H1 (cell line): Measurements from ENCODE around the gene GNG11. TPM values are rescaled to one million over a fixed set of nuclear protein-coding genes. Genes with fewer than 3 reads are reported as not detected.

Experiments used
- CTCF ChIA-PET: fragments of 300-600 bp; sonication (Branson Sonifier 250); formaldehyde crosslinking; loops from one replicate; lab custom pipeline; 2021; ENCODE audit not compliant: partially characterized antibody; lab: Charles Lee
- POLR2A ChIA-PET: fragments of 300-600 bp; sonication (Branson Sonifier 250); formaldehyde crosslinking; loops from one replicate; lab custom pipeline; 2021; ENCODE audit warnings: inconsistent platforms; ENCODE audit not compliant: partially characterized antibody; lab: Charles Lee
- DNase-seq, 2 experiments: peaks; one replicate each; pipeline versions ENCODE4 v3.0.0 to v3.0.0-alpha.2; 2010 to 2022; ENCODE audit warnings: low spot score in 2 of 2, low read depth in 1 of 2, mixed read lengths in 1 of 2
- FAIRE-seq: peaks from 2 replicates; lab custom pipeline; 2011; peaks lifted over from hg19 to GRCh38; lab: Jason Lieb, UNC
- H2AFZ ChIP-seq: 2 replicates; pipeline ENCODE4 v1.8.1; 2012; ENCODE audit warnings: low read length, inconsistent platforms
- H2AK5ac ChIP-seq: 2 replicates; pipeline ENCODE4 v1.6.1; 2013; ENCODE audit warnings: low read depth, low read length
- H2BK120ac ChIP-seq: replicated peaks from 2 replicates; pipeline ENCODE3; 2013; ENCODE audit warnings: low read depth, low read length, inconsistent platforms
- H2BK12ac ChIP-seq: 2 replicates; pipeline ENCODE4 v1.6.1; 2013; ENCODE audit warnings: low read depth, low read length
- H2BK15ac ChIP-seq: 2 replicates; pipeline ENCODE4 v1.6.1; 2013; ENCODE audit warnings: low read length
- H2BK20ac ChIP-seq: 2 replicates; pipeline ENCODE4 v1.6.1; 2013; ENCODE audit warnings: low read length
- H2BK5ac ChIP-seq: 2 replicates; pipeline ENCODE4 v1.6.1; 2013; ENCODE audit warnings: low read depth, low read length
- H3K14ac ChIP-seq: 2 replicates; pipeline ENCODE4 v1.6.1; 2013; ENCODE audit warnings: inconsistent platforms; ENCODE audit not compliant: insufficient read length
- H3K18ac ChIP-seq: 2 replicates; pipeline ENCODE4 v1.6.1; 2013; ENCODE audit warnings: low read length; ENCODE audit errors: extremely low read depth
- H3K23ac ChIP-seq: 2 replicates; pipeline ENCODE4 v1.6.1; 2013; ENCODE audit warnings: inconsistent platforms; ENCODE audit not compliant: insufficient read length
- H3K23me2 ChIP-seq: 2 replicates; pipeline ENCODE4 v1.6.1; 2013; ENCODE audit warnings: low read depth, low read length
- H3K27ac ChIP-seq: 2 replicates; pipeline ENCODE4 v1.6.1; 2011; ENCODE audit warnings: low read depth, low read length, inconsistent platforms
- H3K27me3 ChIP-seq, 4 experiments: replicated peaks in 1 of 4; 1 replicate in 1 of 4; 2 replicates in 3 of 4; pipeline versions ENCODE4 v1.6.1 to v1.8.1; 2011 to 2013; ENCODE audit warnings: low read length in 3 of 4, mild to moderate bottlenecking in 3 of 4, inconsistent platforms in 2 of 4, mixed read lengths in 2 of 4, moderate library complexity in 1 of 4; ENCODE audit not compliant: control insufficient read depth in 3 of 4, insufficient read depth in 3 of 4; ENCODE audit errors: extremely low read depth in 1 of 4
- H3K36me3 ChIP-seq, 4 experiments: 2 replicates each; pipeline versions ENCODE4 v1.6.1 to v1.8.1; 2011 to 2013; ENCODE audit warnings: mild to moderate bottlenecking in 4 of 4, low read length in 3 of 4, moderate library complexity in 2 of 4, control low read depth in 1 of 4, inconsistent platforms in 1 of 4; ENCODE audit not compliant: insufficient read depth in 4 of 4, control insufficient read depth in 2 of 4
- H3K4ac ChIP-seq: replicated peaks from 2 replicates; pipeline ENCODE3; 2013; ENCODE audit warnings: low read length, low read depth, mixed read lengths, inconsistent platforms; ENCODE audit not compliant: insufficient read length
- H3K4me1 ChIP-seq, 4 experiments: replicated peaks in 1 of 4; 1 replicate in 1 of 4; 2 replicates in 3 of 4; pipeline versions ENCODE4 v1.6.1 to v1.8.1; 2011 to 2013; ENCODE audit warnings: low read length in 3 of 4, inconsistent platforms in 2 of 4, mixed read lengths in 1 of 4; ENCODE audit not compliant: insufficient read depth in 4 of 4, control insufficient read depth in 3 of 4
- H3K4me2 ChIP-seq, 2 experiments: 2 replicates each; pipeline versions ENCODE4 v1.6.1 to v1.8.1; 2011 to 2013; ENCODE audit warnings: low read depth in 2 of 2, low read length in 2 of 2, control low read depth in 1 of 2, inconsistent platforms in 1 of 2, mild to moderate bottlenecking in 1 of 2; ENCODE audit not compliant: insufficient read depth in 1 of 2
- H3K4me3 ChIP-seq, 4 experiments: fragments of 200-600, 300-600 bp in 1 of 4; sonication (generic), shearing (Covaris generic), sonication (Bioruptor Twin) in 1 of 4; 2 replicates each; pipeline versions ENCODE4 v1.5.1 to v1.8.1; 2011 to 2016; ENCODE audit warnings: low read length in 4 of 4, low read depth in 3 of 4, control low read depth in 2 of 4, inconsistent platforms in 2 of 4, mild to moderate bottlenecking in 2 of 4, mixed read lengths in 1 of 4, moderate library complexity in 1 of 4; ENCODE audit not compliant: insufficient read depth in 2 of 4; ENCODE audit errors: extremely low read depth in 1 of 4
- H3K56ac ChIP-seq: replicated peaks from 2 replicates; pipeline ENCODE3; 2013; ENCODE audit warnings: low read depth, mild to moderate bottlenecking, mixed read lengths, low read length, inconsistent platforms; ENCODE audit not compliant: insufficient read length
- H3K79me1 ChIP-seq: 2 replicates; pipeline ENCODE4 v1.6.1; 2013; ENCODE audit warnings: low read depth, low read length, control low read depth
- H3K79me2 ChIP-seq, 2 experiments: 2 replicates each; pipeline versions ENCODE4 v1.6.1 to v1.8.1; 2012 to 2013; ENCODE audit warnings: low read length in 2 of 2, mild to moderate bottlenecking in 2 of 2, inconsistent platforms in 1 of 2; ENCODE audit not compliant: insufficient read depth in 2 of 2, control insufficient read depth in 1 of 2
- H3K9ac ChIP-seq, 4 experiments: replicated peaks in 1 of 4; 1 replicate in 1 of 4; 2 replicates in 3 of 4; pipeline versions ENCODE4 v1.6.1 to v1.8.1; 2011 to 2013; ENCODE audit warnings: low read depth in 3 of 4, low read length in 3 of 4, control low read depth in 2 of 4, mild to moderate bottlenecking in 2 of 4, moderate library complexity in 2 of 4, inconsistent platforms in 1 of 4; ENCODE audit errors: extremely low read depth in 1 of 4
- H3K9me3 ChIP-seq, 2 experiments: 2 replicates each; pipeline versions ENCODE4 v1.6.1 to v1.8.1; 2012 to 2013; ENCODE audit warnings: mild to moderate bottlenecking in 2 of 2, moderate library complexity in 2 of 2, control low read depth in 1 of 2, inconsistent platforms in 1 of 2, low read depth in 1 of 2, low read length in 1 of 2, mixed read lengths in 1 of 2; ENCODE audit not compliant: insufficient read depth in 2 of 2
- H4K20me1 ChIP-seq, 2 experiments: replicated peaks in 1 of 2; 2 replicates each; pipeline versions ENCODE3 to v1.8.1; 2011 to 2013; ENCODE audit warnings: inconsistent platforms in 2 of 2, low read length in 2 of 2, mild to moderate bottlenecking in 1 of 2; ENCODE audit not compliant: insufficient read depth in 2 of 2, control insufficient read depth in 1 of 2
- H4K5ac ChIP-seq: 2 replicates; pipeline ENCODE4 v1.6.1; 2013; ENCODE audit warnings: low read length, low read depth, mixed read lengths, inconsistent platforms; ENCODE audit not compliant: insufficient read length
- H4K8ac ChIP-seq: 2 replicates; pipeline ENCODE4 v1.8.0; 2013; ENCODE audit warnings: mild to moderate bottlenecking, moderate library complexity, low read length, inconsistent platforms; ENCODE audit not compliant: insufficient read depth; ENCODE audit errors: extremely low read depth
- H4K91ac ChIP-seq: replicated peaks from 2 replicates; pipeline ENCODE3; 2013; ENCODE audit warnings: low read length, mixed read lengths, inconsistent platforms; ENCODE audit not compliant: insufficient read length
- ASH2L ChIP-seq: fragments of 200-600, 300-600 bp; sonication (generic); IDR thresholded peaks from one replicate; pipeline ENCODE4 v1.7.1; 2017; ENCODE audit warnings: low read length
- CHD1 ChIP-seq: IDR thresholded peaks from 2 replicates; pipeline ENCODE4 v1.6.1; 2012; ENCODE audit warnings: low read depth, low read length, improper control_type of control experiment
- CTCF ChIP-seq, 3 experiments: IDR thresholded peaks; 1 replicate in 2 of 3; 2 replicates in 1 of 3; pipeline versions ENCODE4 v1.5.1 to v1.6.1; 2011; ENCODE audit warnings: low read length in 3 of 3, mild to moderate bottlenecking in 3 of 3, inconsistent platforms in 2 of 3, low read depth in 1 of 3, moderate library complexity in 1 of 3; ENCODE audit not compliant: insufficient read depth in 1 of 3; ENCODE audit errors: control extremely low read depth in 1 of 3
- EZH2 ChIP-seq: fragments of 200-600 bp; sonication (generic); IDR thresholded peaks from 2 replicates; pipeline ENCODE4 v1.7.1; 2012; ENCODE audit warnings: low read depth, mild to moderate bottlenecking, moderate library complexity, low read length, inconsistent platforms; ENCODE audit not compliant: severe bottlenecking
- JUN ChIP-seq: IDR thresholded peaks from 2 replicates; pipeline ENCODE4 v1.6.1; 2011; ENCODE audit warnings: low read depth, mild to moderate bottlenecking, improper control_type of control experiment, low read length
- RAD21 ChIP-seq, 2 experiments: IDR thresholded peaks in 1 of 2; conservative IDR thresholded peaks in 1 of 2; 2 replicates each; pipeline ENCODE4 v1.6.1; 2011; ENCODE audit warnings: low read depth in 2 of 2, low read length in 2 of 2, improper control_type of control experiment in 1 of 2, inconsistent platforms in 1 of 2, mild to moderate bottlenecking in 1 of 2, moderate library complexity in 1 of 2
- SIX5 ChIP-seq: IDR thresholded peaks from 2 replicates; pipeline ENCODE4 v1.6.1; 2011; ENCODE audit warnings: mild to moderate bottlenecking, low read depth, low read length
- TAF1 ChIP-seq: IDR thresholded peaks from 2 replicates; pipeline ENCODE4 v1.6.1; 2011; ENCODE audit warnings: mild to moderate bottlenecking, low read depth, low read length
- TAF7 ChIP-seq: optimal IDR thresholded peaks from 2 replicates; pipeline ENCODE3; 2011; ENCODE audit warnings: low read depth, mild to moderate bottlenecking, inconsistent platforms, low read length, moderate library complexity, borderline replicate concordance
- ZNF274 ChIP-seq: IDR thresholded peaks from 2 replicates; pipeline ENCODE4 v1.7.0; 2012; ENCODE audit warnings: low read length, borderline replicate concordance; ENCODE audit errors: extremely low read depth
- WGBS, 2 experiments: shearing (Covaris generic) in 1 of 2; methylation state at CpG; one replicate each; pipeline versions ENCODE4 v1.1.6 to v1.1.7; 2013 to 2015; ENCODE audit warnings: low lambda C conversion rate in 2 of 2, mixed read lengths in 2 of 2, inconsistent platforms in 1 of 2, low coverage in 1 of 2, missing lambda C conversion rate in 1 of 2; ENCODE audit not compliant: insufficient replicate concordance in 2 of 2, insufficient coverage in 1 of 2, insufficient read length in 1 of 2; ENCODE audit errors: extremely low coverage in 1 of 2, missing lambda C conversion rate in 1 of 2; 5-methylcytosine and 5-hydroxymethylcytosine counted together
- polyA plus RNA-seq, 7 experiments: library from polyadenylated mRNA; depleted of rRNA in 3 of 7; stranded (reverse) in 5 of 7; unstranded in 2 of 7; fragments of >200 nt in 5 of 7; fragments of 200-250 nt in 2 of 7; gene quantifications; 1 replicate in 5 of 7; 2 replicates in 1 of 7; 4 replicates in 1 of 7; pipeline versions ENCODE4 v1.2.1 to v1.2.3, GENCODE V29; 2011 to 2013; ENCODE audit warnings: missing spikeins in 2 of 7, mixed read lengths in 2 of 7
- total RNA-seq: library from RNA; stranded (reverse); fragmentation: NEBNext Ultra II Directional; extraction: Animal tissue kit (Norgen Biotek cat#: 25700); gene quantifications from 2 replicates; pipeline ENCODE4 v1.2.1, GENCODE V29; 2021
- TF ChIP-seq, protein P1 (sequence below): IDR thresholded peaks from 2 replicates; pipeline ENCODE4 v1.6.1; 2012; ENCODE audit warnings: inconsistent platforms

The GNG11 gene
- total and polyA plus RNA-seq, 2 of the 8 experiments (the other 6 are each of a cell fraction or from before 2014, with no cell fraction given): 0.38 to 1.3 TPM

GRCh38 chr7:93948106-93948505 is 26.6 kb downstream of the GNG11 start:
- Histone ChIP-seq H3K14ac (no peak overlapping the region), H4K5ac (no peak overlapping the region), H3K4me3 (no peak overlapping the region), H3K9ac (no peak overlapping the region), H4K8ac (no peak overlapping the region), H3K56ac (no peak overlapping the region), H2BK5ac (no peak overlapping the region), H3K18ac (no peak overlapping the region), H3K27me3 (peaks cover 0 to 1% (median 0%) of the 10 kb centered on the region in 4 experiments; a peak in 1 of 7 replicates), H3K4ac (no peak overlapping the region), H3K27ac (no peak overlapping the region), H3K79me2 (no peaks in the 10 kb centered on the region), H2AK5ac (no peak overlapping the region), H2BK15ac (no peak overlapping the region), H3K4me2 (no peak overlapping the region), H3K4me1 (no peaks in the 10 kb centered on the region), H3K9me3 (no peaks in the 10 kb centered on the region), H2AFZ (no peak overlapping the region), H3K79me1 (no peaks in the 10 kb centered on the region), H3K23ac (no peak overlapping the region), H4K20me1 (no peaks in the 10 kb centered on the region), H4K91ac (no peak overlapping the region), H3K36me3 (no peaks in the 10 kb centered on the region), H2BK12ac (no peak overlapping the region), H3K23me2 (no peaks in the 10 kb centered on the region), H2BK120ac (no peak overlapping the region), H2BK20ac (no peak overlapping the region)
- no peak for DNase-seq
- CTCF ChIA-PET: interaction anchor here (0.9 to 2.2 kb wide), 2 partner anchors 9 to 26 kb away, joined by 3 to 7 read pairs; partner anchors contain the start of gene GNG11
- POLR2A ChIA-PET: no interaction called here
- 91% methylated on average over 1 of the region's 1 CpG; no CpG with 5 or more reads in 1 of the 2 experiments for WGBS, 2 experiments
- FAIRE-seq: no peak
- TF ChIP-seq ASH2L: no peak
- TF ChIP-seq JUN: no peak
- TF ChIP-seq TAF1: no peak
- TF ChIP-seq EZH2: no peak
- no peak for TF ChIP-seq SIX5
- no peak for TF ChIP-seq ZNF274
- no peak for TF ChIP-seq RAD21 (IDR thresholded peaks at IDR 0.05 in 1 of 2, conservative IDR thresholded peaks at IDR 0.05 in 1 of 2; ENCODE audit: low read depth in 2 of 2, low read length in 2 of 2)
- no peak for TF ChIP-seq CTCF (IDR thresholded peaks at IDR 0.05; ENCODE audit: control extremely low read depth in 1 of 3, insufficient read depth in 1 of 3, low read depth in 1 of 3, low read length in 3 of 3)
- TF ChIP-seq, protein P1, sequence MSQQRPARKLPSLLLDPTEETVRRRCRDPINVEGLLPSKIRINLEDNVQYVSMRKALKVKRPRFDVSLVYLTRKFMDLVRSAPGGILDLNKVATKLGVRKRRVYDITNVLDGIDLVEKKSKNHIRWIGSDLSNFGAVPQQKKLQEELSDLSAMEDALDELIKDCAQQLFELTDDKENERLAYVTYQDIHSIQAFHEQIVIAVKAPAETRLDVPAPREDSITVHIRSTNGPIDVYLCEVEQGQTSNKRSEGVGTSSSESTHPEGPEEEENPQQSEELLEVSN: no peak
- no peak for TF ChIP-seq TAF7
- TF ChIP-seq CHD1: no peak
